ENCODE measurements around the gene RAB37.

DNA sequence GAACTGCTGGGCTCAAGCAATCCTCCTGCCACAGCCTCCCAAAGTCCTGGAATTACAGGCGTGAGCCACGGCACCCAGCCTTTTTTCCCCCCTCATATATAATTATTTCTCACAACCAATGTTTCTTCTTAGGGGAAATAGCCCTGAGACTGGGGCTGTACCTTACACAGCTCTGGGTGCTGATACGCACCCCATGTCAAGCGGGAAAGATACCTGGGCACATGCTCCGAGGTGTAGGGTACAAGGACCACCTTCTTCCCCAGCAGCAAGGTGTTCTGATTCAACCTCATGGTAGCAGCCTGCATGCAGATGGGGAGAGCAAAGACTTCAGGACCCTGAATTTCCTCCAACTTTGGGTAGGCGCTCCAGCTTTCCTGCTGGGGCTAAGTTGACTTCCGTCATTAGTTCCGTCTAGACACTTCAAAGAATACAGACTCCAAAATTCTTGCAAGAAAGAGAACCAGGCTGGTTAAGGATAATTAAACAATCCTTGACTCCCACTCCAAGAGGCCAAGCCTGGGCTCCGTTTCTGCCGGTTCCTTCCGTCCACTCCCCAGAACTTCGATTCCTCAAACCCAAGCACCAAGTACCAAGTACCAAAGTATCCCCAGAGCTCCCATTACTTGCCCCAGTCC is 38.5 kb downstream of the RAB37 start:
- TF ChIP-seq, protein P1, sequence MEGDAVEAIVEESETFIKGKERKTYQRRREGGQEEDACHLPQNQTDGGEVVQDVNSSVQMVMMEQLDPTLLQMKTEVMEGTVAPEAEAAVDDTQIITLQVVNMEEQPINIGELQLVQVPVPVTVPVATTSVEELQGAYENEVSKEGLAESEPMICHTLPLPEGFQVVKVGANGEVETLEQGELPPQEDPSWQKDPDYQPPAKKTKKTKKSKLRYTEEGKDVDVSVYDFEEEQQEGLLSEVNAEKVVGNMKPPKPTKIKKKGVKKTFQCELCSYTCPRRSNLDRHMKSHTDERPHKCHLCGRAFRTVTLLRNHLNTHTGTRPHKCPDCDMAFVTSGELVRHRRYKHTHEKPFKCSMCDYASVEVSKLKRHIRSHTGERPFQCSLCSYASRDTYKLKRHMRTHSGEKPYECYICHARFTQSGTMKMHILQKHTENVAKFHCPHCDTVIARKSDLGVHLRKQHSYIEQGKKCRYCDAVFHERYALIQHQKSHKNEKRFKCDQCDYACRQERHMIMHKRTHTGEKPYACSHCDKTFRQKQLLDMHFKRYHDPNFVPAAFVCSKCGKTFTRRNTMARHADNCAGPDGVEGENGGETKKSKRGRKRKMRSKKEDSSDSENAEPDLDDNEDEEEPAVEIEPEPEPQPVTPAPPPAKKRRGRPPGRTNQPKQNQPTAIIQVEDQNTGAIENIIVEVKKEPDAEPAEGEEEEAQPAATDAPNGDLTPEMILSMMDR (conservative IDR thresholded peaks at IDR 0.05) = no peak
- no peak for TF ChIP-seq ZFX (IDR thresholded peaks at IDR 0.05)

Data from C4-2B (cell line).